Limb (tissue), 2 donors: Measurements from ENCODE around the gene ITGA6.
"Not testable (repeated sequence)": the region's sequence is repeated elsewhere in the genome, so short reads cannot be mapped to it uniquely, and the experiment has no call there.

Experiments
- DNase-seq, 2 donors: peaks; one replicate each; pipeline ENCODE4 v3.0.0-alpha.2; 2016; ENCODE audit errors: extremely low spot score in 2 of 2

Gene ITGA6

DNA sequence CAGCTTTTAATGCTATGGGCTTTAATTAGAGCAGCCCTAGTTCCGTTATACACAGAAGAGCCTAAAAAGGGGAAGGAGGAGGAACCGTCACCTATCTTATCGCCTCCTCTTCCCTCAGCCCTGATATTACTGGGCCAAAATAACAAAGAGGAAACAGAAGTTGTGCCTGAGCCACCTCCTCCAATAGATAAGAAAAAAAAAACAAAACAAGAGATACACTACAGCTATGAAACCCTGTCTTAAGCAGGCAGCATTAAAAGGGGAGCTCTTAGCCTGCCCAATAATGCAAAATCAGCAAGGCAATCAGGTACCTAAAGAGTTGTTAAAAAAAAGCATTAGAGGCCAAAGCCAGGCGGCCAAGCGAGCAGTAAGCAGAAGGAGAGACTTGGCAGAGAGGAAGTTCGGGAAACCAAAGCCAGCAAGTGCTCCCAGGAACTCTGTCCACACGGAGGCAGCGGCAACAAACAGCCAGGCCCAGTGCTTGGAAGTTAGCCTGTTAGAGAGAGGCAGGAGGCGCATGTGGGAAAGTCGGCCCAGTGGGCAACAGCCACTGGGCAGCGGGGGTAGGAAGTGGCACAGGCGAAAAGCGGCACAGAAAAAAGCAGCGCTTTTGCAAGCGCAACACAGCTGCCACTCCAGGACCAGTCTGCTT is 86.7 kb downstream of the ITGA6 start:
- DNase-seq = no peak

DNA sequence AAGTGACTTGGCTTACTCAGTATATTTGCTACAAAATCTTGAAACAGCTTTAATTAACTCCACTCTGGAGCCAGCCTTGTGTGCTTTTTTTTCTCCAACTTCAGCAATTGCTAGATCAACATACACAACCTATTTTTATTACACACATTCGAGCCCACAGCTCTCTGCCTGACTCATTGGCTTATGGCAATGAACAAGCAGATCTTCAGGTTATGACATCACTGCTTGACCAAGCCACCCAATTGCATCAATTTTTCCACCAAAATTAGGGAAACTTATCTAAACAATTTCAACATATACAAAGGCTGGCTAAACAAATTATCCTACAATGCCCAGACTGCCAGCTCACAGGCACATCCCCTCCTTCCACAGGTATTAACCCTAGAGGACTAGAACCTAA is 88.9 kb downstream of the ITGA6 start:
- no peak for DNase-seq

DNA sequence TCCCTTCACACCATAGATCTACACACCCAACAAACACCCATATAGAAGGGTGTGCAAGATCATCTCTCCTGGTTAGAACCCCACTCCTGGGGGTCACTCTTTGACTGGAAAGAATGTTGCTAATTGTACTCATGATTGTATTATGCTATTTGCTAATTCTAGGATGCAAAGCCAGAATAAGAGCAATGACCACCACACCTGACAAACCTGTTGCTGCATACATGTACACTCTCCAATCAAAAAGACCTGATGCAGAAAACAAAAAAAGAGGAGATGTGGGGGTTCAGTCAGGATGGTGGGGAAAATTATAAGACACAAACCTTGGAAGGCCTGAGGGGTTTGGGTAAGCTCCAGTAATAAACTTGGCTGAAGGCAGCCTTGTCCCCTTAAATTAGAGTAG is 91.6 kb downstream of the ITGA6 start:
- DNase-seq = no peak

DNA sequence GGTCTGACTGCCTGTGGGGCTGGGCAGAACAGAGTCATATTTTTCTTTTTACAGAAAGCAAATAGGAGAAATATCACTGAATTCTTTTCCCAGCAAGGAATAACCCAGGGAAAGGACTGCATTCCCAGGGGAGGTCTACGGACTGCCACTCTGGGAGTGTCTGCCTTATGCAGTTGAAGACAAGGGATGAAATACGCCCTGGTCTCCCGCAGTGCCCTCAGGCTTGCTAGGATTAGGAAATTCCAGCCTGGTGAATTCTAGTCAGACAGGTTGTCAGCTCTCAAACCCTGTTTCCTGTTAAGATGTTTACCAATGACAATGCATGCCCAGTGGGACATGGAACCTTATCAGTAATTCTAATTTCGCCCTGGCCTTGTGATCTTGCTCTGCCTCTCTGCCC is 98.2 kb downstream of the ITGA6 start:
- DNase-seq = no peak

DNA sequence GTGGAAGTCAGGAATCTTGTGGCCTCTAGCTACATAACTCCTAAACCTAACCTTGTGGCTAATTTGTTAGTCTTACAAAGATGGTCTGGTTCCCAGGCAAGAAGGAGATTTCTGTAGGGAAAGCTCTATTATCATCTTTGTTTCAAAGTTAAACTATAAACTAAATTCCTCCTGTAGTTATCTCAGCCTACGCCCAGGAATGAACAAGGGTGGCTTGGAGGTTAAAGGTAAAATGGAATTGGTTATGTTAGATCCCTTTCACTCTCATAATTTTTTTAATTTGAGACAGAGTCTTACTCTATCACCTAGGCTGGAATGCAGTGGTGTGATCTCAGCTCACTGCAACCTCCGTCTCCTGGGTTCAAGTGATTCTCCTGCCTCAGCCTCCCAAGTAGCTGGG is 103.9 kb downstream of the ITGA6 start:
- no peak for DNase-seq

DNA sequence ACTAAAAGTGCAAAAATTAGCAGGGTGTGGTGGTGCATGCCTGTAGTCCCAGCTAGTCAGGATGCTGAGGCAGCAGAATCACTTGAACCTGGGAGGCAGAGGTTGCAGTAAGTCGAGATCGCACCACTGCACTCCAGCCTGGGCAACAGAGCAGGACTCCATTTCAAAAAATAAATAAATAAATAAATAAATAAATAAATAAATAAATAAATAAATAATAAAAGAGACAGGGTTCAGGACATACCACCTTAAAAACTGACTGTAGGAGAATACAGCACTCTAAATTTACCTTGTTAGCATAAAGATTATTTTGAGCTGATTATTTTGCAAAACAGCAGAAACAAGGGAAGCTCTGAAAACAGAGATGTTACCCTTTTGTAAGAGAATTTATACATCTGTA is 105.1 kb downstream of the ITGA6 start:
- not testable (repeated sequence) for DNase-seq

DNA sequence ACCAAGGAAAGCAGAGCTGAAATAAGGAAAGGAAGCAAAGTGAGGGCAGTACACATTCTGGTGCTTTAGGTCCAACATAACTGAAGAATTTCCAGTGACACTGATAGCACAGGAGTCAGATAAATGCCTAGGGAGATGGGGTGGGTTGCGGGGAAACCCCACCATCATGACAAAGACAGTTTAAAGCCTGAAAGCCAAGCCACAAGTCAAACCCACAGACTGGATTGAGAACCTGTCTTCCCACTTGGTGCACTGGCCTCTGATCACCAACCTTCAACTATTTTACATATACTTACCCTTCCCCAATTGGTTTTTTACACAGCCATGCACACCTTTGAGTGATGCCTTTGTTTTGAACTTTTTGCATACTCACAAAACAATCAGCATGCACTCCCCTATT is 106.3 kb downstream of the ITGA6 start:
- no peak for DNase-seq

DNA sequence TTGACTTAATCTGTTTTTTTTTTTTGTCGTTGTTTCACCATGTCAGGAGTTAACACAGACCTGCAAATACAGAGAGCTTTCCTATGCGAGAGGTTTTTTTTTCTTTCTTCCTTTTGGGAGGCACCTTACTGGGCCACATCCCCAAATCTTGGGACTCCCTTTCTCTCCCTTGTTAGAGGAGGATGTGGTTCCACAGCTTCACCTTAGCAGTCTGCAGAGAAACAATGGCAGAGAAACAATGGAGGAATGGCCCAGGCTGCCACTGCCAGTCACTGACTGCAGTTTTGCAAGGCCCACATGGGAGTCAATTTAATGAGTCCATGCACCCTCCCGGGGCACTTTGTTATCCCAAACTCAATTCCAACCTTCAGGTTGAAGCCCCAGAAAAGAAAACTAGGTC is 107.7 kb downstream of the ITGA6 start:
- DNase-seq = no peak

DNA sequence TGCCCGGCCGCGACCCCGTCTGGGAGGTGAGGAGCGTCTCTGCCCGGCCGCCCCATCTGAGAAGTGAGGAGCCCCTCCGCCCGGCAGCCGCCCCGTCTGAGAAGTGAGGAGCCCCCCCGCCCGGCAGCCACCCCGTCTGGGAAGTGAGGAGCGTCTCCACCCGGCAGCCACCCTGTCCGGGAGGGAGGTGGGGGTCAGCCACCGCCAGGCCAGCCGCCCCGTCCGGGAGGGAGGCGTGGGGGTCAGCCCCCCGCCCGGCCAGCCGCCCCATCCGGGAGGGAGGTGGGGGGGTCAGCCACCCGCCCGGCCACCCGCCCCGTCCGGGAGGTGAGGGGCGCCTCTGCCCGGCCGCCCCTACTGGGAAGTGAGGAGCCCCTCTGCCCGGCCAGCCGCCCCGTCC is 110.5 kb downstream of the ITGA6 start:
- DNase-seq = not testable (repeated sequence)

DNA sequence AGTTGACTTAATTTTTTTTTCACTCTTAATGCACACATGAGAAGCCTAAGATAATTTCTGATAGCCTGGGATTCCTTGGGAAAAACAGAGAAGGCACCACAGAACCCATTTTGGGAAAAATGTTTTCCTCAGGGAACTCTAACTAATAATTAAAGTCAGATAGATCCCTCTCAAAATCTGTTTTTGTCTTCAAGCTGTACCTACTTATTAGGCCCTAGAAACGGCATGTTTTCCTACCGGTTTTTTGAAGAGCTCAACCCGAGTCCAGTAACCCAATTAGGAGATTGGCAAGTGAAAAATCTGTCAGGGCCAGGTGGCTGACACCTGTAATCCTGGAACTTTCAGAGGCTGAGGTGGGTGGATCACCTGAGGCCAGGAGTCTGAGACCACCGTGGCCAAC is 112.4 kb downstream of the ITGA6 start:
- no peak for DNase-seq

DNA sequence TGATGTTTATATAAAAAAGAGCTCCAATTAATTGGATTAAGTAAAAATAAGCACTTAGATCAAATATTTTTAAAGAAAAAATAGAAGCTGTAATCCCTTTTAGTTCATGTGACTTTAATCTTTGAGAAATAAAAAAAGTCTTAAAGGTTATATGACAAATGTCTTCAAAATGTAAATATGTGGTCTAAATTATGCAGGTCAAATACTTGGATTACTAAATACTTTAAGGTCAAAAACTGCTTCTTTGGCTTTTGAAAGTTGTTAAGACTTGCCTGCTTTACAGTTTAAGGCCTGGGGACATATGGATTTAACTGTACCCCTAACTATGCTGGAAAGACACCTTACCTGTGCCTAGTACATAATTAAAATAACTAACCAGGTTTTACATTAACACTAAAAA is 113.0 kb downstream of the ITGA6 start:
- DNase-seq = no peak

DNA sequence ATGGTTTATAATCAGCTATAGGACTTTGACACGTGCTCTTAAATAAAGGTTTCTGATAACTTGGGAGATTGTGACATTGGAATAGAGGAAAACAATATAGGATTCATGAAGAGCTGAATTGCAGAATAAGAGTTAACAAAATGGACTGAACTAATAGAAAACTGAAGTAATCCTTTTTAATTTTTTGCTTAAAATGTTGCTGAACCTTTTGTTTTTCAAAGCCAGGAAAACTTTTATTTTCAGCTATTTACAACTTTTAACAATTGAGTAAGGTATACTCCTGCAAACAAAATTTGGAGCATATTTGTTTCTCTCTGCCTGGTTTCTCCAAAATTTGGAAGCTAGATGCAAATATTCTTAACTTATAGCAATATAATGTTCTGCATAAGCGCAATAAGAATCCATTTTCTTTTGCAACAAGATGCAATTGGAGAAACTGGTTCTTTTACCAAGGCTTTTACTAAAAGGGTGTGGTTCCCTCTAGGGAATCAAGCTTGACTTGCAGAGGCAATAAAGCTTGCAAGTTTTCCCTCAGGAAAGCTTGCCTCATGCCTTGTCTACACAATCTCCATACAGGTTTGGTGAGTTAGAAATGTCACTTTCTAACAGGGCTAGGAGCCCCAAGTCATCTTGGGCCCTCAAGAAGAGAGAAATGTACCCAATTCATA is 118.2 kb downstream of the ITGA6 start:
- DNase-seq = no peak

DNA sequence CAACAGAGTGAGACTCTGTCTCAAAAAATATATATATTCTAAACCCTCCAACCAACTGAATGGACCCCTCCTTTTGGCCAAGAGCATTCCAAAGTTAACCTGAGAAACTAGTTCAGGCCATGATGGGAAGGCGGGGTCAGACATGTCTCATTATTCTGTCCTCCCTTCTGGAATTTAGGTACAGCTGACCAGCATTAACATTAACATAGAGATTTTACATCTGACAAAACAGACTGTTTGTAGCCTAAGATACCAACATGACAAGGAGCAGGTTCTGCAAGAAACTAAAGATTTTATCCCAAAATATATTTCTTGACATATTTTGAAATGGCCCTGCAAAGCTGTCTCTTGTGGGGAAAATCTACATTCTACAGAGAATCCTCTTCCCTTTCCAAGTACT is 121.7 kb downstream of the ITGA6 start:
- DNase-seq = no peak

DNA sequence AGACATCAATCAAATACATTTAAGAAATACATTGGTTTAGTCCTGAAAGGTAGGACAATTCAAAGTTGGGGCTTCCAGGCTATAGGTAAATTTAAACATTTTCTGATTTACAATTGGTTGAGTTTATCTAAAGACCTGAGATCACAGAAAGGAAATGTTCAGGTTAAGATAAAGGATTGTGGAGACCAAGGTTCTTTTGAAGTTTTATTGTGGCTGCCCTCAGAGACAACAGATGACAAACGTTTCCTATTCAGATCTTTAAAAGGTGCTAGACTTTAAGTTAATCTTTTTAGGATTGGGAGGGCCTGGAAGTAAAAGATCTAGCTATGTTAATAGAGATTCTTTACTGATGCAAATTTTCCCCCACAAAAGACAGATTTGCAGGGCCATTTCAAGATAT is 122.4 kb downstream of the ITGA6 start:
- DNase-seq = not testable (repeated sequence)

DNA sequence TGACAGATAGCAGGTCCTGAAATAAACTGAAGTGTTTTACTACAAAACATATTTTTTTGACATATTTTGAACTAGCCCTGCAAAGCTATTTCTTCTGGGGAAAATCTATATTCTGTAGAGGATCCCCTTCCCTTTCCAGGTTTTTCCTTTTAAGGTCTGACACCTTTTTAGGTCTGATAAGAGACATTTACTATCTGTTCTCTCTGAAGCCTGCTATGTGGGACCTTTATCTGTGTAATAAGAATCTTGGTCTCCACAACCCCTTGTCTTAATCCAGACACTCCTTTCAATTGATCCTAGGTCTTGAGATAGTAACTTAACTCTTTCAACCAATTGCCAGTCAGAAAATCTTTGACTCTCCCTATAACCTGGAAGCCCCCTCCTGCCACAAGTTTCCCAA is 123.0 kb downstream of the ITGA6 start:
- no peak for DNase-seq

DNA sequence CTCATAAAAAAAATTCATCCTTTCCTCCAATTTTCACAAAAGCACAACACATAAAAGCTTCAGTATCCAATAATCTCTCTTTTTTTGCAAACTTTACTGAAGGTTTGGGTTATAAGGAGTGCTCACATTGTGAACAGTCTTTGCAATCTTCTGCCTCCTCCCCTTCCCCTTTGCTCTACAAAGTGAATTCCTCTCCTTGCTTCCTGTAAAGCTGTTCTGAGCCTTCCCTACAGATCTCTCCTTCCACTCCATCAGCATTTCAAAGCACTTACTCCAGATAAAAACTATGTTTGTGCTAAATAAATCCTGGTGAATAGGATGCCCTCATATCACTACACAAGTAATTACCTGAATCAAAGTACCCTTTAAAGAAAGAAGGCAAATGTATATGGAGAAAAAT is 123.9 kb downstream of the ITGA6 start:
- DNase-seq = no peak

DNA sequence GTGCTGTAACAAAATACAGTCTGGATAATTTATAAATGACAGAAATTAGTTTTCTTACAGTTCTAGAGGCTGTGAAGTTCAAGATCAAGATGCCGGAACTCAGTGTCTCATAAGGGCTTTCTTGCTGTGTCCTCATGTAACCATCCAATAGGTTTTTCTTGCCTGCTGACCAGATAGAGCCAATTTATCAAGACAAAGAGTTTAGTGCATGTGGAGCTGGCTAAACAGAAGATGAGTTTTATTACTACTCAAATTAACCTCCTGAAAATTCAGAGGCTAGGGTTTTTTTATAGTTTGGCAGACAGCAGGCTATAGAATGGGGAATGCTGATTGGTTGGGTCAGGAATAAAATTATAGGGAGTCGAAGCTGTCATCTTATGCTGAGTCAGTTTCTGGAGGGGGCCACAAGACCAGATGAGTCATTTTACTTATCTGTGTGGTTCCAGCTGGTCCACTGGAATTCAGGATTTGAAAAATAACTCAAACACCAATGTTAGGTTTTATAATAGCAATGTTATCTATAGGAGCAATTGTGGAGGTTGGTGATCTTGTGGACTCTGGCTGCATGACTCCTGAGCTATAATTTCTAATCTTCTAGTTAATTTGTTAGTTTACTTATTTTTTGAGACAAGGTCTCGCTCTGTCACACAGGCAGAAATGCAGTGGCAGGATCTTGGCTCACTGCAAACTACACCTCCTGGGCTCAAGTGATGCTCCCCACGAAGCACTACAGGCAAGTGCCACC is 125.3 kb downstream of the ITGA6 start:
- DNase-seq = no peak

DNA sequence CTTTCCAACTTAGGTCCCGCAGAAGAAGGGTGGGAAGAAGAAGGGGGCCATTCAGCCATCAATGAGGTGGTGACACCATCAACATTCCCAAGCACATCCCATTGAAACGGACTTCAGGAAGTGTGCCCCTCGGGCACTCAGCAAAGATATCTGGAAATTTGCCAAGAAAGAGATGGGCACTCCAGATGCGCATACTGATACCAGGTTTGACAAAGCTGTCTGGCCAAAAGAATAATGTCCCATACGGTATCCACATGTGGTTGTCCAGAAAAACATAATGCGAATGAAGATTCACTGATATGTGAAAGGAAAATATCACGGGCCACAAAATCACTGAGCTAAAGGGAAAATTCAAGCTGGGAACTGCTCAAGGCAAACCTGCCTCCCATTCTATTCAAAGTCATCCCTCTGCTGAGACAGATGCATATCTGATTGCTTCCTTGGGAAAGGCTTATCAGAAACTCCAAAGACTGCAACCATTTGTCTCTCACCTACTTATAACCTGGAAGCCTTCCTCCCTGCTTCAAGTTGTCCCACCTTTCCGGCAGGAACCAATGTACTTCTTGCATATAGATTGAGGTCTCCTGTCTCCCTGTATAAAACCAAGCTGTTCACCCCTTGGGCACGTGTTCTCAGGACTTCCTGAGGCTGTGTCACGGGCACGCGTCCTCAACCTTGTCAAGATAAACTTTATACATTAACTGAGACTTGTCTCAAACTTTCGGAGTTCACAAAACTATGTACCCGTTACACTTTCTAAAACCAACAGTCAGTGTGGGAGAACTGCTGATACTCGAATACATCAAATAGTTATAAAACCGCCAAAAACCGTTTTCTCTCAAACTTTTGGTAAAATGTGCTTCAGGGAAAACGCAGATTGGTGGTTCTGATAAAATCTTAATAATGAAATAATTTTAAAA is 127.2 kb downstream of the ITGA6 start:
- DNase-seq = no peak

DNA sequence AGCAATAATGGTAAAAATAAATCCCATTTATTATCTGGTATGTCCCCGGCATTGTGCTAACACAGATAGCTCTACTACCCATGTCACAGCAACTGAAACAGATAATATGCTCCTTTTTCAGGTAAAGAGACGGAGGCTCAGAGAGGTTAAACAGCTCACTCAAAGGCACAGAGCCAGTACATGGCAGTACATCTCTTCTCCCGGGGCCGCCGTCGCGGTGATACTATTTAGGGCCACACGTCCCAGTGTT is 127.8 kb downstream of the ITGA6 start:
- no peak for DNase-seq
